ENCODE measurements around the gene LPIN1.

LPIN1 gene

DNA sequence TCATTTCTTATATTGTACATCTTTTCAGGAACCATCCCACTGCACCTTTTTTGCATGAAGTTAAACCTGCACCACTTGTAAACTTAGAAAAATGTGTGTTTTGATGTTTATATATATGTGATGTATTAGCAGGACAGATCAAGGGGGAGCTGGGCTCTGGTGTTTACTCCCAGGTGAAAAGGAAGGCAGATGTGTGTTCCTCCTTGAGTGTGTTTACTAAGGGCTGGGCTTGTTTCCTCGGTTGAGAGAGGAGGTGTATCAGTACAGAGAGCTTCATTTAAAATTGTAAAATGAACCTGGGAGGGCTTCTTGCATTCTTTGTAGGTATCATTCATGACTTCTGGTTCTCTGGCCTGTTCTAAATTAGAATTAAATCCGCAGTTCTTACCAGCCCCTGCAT is 14.8 kb downstream of the LPIN1 start:
- TF ChIP-seq CTCF (IDR thresholded peaks at IDR 0.05; ENCODE audit: extremely low read depth, missing control alignments) = no peak
- no peak for DNase-seq (ENCODE audit: low spot score)

DNA sequence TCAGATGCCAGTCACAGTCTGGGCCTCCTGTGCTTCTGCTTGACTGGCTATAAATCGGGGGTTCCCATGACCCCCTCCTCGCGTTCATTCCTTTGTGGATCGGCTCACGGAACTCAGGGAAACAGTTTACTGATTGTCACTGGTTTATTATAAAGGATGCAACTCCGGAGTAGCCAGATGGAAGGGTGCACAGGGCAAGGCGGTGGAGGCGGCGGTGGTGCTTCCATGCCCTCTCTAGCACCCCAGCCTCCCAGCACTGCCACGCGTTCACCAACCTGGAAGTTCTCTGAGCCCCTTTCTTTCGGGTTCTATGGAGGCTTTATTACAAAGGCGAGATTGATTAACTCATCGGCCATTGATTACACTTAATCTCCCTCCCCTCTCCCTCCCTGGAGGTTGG is 15.6 kb downstream of the LPIN1 start:
- no peak for TF ChIP-seq CTCF (IDR thresholded peaks at IDR 0.05; ENCODE audit: extremely low read depth, missing control alignments)
- DNase-seq (ENCODE audit: low spot score) = no peak

- TF ChIP-seq CTCF (IDR thresholded peaks at IDR 0.05; ENCODE audit: extremely low read depth, missing control alignments) = no peak
- DNase-seq (ENCODE audit: low spot score) = no peak
These were observed 16.5 kb downstream of the LPIN1 start for GRCh38 chr2:11762799-11763461.

DNA sequence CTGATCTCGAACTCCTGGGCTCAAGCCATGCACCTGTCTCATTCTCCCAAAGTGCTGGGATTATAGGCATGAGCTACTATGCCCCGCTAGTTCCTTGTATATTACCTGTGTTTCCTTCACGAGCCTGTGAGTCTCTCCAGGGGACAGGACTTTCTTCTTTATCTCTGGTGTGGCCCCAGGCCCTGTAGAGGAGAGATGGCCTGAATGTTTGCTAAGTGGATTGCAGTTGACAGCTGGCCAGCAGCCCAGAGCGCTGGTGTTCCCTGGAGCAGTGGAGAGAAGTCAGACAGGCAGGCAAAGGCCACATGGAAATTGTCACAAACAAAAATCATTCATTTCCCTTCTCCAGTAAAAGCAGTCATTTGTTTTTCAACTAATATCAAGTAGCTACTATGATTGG is 17.9 kb downstream of the LPIN1 start:
- TF ChIP-seq CTCF (IDR thresholded peaks at IDR 0.05; ENCODE audit: extremely low read depth, missing control alignments) = no peak
- DNase-seq (ENCODE audit: low spot score) = no peak

DNA sequence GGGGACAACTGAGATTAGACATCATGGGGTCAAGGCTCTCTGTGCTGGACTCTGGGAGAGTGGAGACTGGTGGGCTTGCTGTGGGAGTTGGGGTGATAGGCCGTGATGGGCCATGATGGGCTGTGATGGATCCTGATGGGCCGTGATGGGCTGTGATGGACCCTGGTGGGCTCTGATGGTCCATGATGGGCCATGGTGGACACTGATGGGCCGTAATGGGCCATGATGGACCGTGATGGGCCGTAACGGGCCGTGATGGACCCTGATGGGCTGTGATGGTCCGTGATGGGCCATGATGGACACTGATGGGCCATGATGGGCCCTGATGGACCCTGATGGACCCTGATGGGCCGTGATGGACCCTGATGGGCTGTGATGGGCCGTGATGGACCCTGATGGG is 18.5 kb downstream of the LPIN1 start:
- TF ChIP-seq CTCF (IDR thresholded peaks at IDR 0.05; ENCODE audit: extremely low read depth, missing control alignments) = no peak
- DNase-seq (ENCODE audit: low spot score) = no peak

DNA sequence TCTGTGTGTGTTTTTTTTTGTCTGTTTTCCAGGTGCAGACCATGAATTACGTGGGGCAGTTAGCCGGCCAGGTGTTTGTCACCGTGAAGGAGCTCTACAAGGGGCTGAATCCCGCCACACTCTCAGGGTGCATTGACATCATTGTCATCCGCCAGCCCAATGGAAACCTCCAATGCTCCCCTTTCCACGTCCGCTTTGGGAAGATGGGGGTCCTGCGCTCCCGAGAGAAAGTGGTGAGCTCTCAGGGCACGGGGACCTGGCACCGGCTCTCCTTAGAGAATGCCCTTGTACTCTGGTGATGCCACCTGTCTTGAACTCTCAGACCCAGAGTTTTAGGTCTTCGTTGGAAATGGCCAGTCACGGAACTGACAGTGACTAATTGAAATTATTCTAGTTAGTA is 19.1 kb downstream of the LPIN1 start:
- no peak for TF ChIP-seq CTCF (IDR thresholded peaks at IDR 0.05; ENCODE audit: extremely low read depth, missing control alignments)

DNA sequence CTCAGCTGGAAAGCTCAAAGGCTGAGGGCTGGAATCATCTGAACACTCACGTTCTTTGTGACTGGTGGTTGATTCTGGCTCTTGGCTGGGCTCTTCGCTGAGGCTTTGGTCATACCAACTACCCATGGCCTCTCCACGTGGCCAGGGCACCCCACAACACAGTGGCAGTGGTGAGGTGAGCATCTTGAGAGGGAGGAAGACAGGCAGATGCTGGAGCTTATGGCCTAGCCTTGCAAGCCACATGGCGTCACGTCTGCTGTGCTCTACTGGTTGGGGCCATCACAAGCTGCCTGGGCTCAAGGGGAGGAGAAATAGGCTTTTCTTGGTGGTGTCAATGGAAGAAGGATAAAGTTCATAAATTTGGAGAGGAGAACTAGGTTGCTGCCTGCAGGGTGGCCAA is 19.6 kb downstream of the LPIN1 start:
- DNase-seq (ENCODE audit: low spot score) = no peak
- TF ChIP-seq CTCF (IDR thresholded peaks at IDR 0.05; ENCODE audit: extremely low read depth, missing control alignments) = no peak

More for the DNA sequence above, 19.1 kb downstream of the LPIN1 start:
- DNase-seq (ENCODE audit: low spot score) = no peak
